C4-2B (cell line): ENCODE results near the gene PRAMEF18.
"Not testable (repeated sequence)": the region's sequence is repeated elsewhere in the genome, so short reads cannot be mapped to it uniquely, and the experiment has no call there.

Source experiments
- CTCF ChIP-seq: fragments of 450-650 bp; conservative IDR thresholded peaks from 2 replicates; pipeline ENCODE4 v1.5.1; 2017; ENCODE audit warnings: mild to moderate bottlenecking
- ZFX ChIP-seq: fragments of 450-650 bp; IDR thresholded peaks from 2 replicates; pipeline ENCODE4 v1.6.1; 2017

- not testable (repeated sequence) for TF ChIP-seq CTCF, ZFX
Observed at GRCh38 chr1:13231061-13231750, 5.3 kb upstream of the PRAMEF18 start.
